ENCODE results near the gene DLK2.
A peak's percentile ranks its signal among the peaks of the same experiment; 100 is the strongest.

Gene DLK2

DNA sequence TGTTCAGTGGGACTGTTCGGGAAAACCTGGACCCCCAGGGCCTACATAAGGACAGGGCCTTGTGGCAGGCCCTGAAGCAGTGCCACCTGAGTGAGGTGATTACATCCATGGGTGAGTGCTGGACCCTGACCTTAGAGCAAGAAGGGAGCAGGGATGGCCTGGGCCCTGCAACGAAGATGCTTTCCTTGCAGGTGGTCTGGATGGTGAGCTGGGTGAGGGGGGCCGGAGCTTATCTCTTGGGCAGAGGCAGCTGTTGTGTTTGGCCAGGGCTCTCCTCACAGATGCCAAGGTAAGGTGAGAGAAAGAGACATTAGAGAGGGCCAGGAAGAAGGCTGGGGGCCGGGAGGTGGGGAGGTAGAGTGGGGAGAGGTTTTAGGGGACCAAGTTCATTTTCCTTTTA lies 6.4 kb downstream of the DLK2 start:
- Mint-ChIP-seq H3K27ac (no peak overlapping the region), H3K9me3 (no peaks in the 10 kb centered on the region), H3K4me3 (no peak overlapping the region), H3K27me3 (no peaks in the 10 kb centered on the region), H3K36me3 (peaks cover 7% of the 10 kb centered on the region), H3K4me1 (peaks cover under 1% of the 10 kb centered on the region)

DNA sequence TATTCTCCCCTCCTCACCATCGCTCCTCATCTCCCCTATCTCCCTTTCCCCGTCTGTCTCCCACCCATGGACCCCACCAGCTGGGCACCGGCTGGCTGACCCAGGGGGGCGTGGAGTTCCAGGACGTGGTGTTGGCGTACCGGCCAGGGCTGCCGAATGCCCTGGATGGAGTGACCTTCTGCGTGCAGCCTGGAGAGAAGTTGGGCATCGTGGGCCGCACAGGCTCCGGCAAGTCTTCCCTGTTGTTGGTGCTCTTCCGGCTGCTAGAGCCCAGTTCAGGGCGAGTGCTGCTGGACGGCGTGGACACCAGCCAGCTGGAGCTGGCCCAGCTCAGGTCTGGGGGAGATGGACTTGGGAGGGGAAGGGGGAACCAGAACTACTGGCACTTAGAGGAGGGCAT lies 7.7 kb downstream of the DLK2 start:
- no peaks in the 10 kb centered on the region for H3K9me3 Mint-ChIP-seq
- no peak overlapping the region for H3K4me3 Mint-ChIP-seq
- H3K36me3 Mint-ChIP-seq, result peaks cover 5% of the 10 kb centered on the region
- no peak overlapping the region for H3K27ac Mint-ChIP-seq
- no peaks in the 10 kb centered on the region for H3K4me1 Mint-ChIP-seq
- no peaks in the 10 kb centered on the region for H3K27me3 Mint-ChIP-seq

DNA sequence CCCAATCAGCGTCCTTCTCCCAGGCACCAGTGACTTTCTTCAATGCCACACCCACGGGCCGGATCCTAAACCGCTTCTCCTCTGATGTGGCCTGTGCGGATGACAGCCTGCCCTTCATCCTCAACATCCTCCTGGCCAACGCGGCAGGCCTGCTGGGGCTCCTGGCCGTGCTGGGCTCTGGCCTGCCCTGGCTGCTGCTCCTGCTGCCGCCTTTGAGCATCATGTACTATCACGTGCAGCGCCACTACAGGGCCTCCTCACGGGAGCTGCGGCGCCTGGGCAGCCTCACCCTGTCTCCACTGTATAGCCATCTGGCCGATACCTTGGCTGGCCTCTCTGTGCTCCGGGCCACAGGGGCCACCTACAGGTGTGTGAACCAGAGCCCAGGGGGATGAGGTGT lies 9.8 kb downstream of the DLK2 start:
- H3K27ac Mint-ChIP-seq, result no peak overlapping the region

DNA sequence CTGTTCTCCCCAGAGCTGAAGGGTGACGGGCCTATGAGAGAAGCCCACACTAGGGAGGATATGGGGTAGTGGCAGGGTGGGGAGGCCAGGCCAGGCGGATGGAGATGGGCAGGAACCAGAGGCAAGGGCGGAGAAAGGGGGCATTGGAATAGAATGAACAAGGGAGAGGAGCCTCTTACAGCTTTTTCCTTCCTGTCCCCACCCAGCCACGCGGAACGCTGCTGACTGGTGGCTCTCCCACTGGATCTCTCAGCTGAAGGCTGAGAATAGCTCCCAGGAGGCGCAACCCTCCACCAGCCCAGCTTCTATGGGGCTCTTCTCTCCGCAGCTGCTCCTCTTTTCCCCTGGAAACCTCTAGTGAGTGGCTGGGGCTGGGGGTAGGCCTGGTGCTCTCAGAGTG lies 10.8 kb downstream of the DLK2 start:
- H3K27ac Mint-ChIP-seq, result peak overlapping the region; percentile 17
- no peak overlapping the region for H3K4me3 Mint-ChIP-seq
- peaks cover 3% of the 10 kb centered on the region for H3K36me3 Mint-ChIP-seq

More for the DNA sequence above, 9.8 kb downstream of the DLK2 start:
- Mint-ChIP-seq H3K9me3 (no peaks in the 10 kb centered on the region), H3K27me3 (no peaks in the 10 kb centered on the region), H3K4me1 (no peaks in the 10 kb centered on the region), H3K4me3 (no peak overlapping the region), H3K36me3 (peaks cover 5% of the 10 kb centered on the region)

DNA sequence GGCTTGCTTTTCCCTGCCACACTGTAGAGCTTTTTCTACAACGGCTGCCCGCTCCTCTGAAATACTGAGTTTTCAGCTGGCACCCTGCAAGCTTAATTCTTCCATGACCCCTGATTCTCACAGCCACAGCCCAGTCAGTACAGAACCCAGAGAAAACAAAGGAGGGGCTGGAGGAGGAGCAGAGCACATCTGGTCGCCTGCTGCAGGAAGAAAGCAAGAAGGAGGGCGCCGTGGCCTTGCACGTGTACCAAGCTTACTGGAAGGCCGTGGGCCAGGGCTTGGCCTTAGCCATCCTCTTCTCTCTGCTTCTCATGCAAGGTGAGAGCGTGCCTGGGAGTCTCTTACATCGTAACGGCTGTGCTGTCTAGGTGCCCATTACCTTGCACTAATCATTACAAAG lies 11.3 kb downstream of the DLK2 start:
- H3K4me1 Mint-ChIP-seq, result no peaks in the 10 kb centered on the region
- no peak overlapping the region for H3K4me3 Mint-ChIP-seq
- H3K27me3 Mint-ChIP-seq, result no peaks in the 10 kb centered on the region
- peaks cover 3% of the 10 kb centered on the region for H3K36me3 Mint-ChIP-seq
- H3K9me3 Mint-ChIP-seq, result no peaks in the 10 kb centered on the region
- no peak overlapping the region for H3K27ac Mint-ChIP-seq

More for the DNA sequence above, 10.8 kb downstream of the DLK2 start:
- no peaks in the 10 kb centered on the region for H3K27me3 Mint-ChIP-seq
- H3K4me1 Mint-ChIP-seq, result no peaks in the 10 kb centered on the region
- H3K9me3 Mint-ChIP-seq, result no peaks in the 10 kb centered on the region

DNA sequence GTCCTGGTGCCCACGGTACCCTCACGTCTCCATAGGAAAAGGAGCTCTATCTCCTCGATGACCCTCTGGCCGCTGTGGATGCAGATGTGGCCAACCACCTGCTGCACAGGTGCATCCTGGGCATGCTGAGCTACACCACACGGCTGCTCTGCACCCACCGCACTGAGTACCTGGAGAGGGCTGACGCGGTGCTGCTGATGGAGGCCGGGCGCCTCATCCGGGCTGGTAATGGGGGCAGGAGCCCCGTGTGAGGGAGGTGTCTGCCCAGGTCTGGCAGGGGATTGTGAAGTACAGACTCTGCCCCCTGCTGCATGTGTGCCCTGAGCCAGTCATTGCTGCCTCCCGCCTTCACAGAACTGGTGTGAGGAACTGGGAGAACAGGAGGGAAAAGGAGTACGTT lies 12.4 kb downstream of the DLK2 start:
- no peaks in the 10 kb centered on the region for H3K4me1 Mint-ChIP-seq

DNA sequence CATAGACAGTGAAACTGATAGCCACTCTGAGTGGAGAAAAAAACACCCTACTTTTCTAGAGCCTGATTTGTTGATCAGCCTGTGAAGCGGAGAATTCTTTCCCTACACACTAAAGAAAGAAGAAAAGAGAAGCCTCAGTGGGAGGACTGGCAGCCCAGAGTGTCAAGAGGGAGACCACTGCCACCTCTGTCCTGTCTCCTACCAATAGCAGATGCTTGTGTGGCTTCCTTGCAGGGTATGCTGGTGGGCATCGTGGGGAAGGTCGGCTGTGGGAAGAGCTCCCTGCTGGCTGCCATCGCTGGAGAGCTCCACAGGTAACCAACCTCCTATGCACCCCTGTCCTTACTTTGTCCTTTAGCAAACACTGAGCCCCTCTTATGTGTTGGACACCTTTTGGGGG lies 17.6 kb downstream of the DLK2 start:
- Mint-ChIP-seq H3K27ac (no peak overlapping the region), H3K4me3 (no peak overlapping the region), H3K36me3 (peaks cover 4% of the 10 kb centered on the region), H3K4me1 (no peaks in the 10 kb centered on the region), H3K9me3 (no peaks in the 10 kb centered on the region), H3K27me3 (no peaks in the 10 kb centered on the region)

More for the DNA sequence above, 12.4 kb downstream of the DLK2 start:
- no peaks in the 10 kb centered on the region for H3K9me3 Mint-ChIP-seq
- no peak overlapping the region for H3K27ac Mint-ChIP-seq
- H3K36me3 Mint-ChIP-seq, result peaks cover 3% of the 10 kb centered on the region
- no peak overlapping the region for H3K4me3 Mint-ChIP-seq
- H3K27me3 Mint-ChIP-seq, result no peaks in the 10 kb centered on the region

DNA sequence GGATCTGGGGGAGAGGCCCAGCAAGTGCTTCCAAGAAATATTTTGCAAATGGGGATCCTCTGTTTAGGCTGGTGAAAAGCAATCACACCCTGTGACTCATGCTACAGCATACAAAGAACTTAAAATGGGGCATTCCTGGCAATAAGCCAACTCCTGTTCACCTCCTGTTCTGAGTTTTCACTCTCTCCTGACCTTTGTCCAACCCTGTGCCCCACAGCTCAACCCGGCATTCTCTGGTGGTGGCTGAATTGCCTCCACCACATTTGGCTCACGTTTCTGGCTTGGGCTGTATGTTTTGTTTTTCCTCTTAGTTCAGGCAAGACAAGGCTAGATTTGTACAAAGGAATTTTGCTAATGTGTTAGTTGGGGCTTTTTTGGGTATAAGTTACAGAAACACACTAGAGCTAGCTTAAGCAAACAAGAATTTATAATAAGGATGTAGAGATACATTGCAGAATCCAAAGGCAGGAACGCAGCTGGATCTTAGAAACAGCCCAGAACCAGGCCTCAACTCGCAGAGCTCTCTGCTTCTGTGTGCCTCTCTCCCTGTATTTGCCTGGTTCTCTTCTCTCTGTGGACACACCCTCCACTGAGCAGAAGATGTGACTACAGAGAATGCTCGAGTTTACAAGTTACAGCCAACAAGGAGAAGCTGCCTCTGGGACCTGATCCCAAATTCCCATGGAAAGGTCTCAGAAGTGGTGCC lies 18.6 kb downstream of the DLK2 start:
- peaks cover 6% of the 10 kb centered on the region for H3K36me3 Mint-ChIP-seq
- H3K27ac Mint-ChIP-seq, result no peak overlapping the region
- no peak overlapping the region for H3K4me3 Mint-ChIP-seq
- H3K27me3 Mint-ChIP-seq, result no peaks in the 10 kb centered on the region
- H3K9me3 Mint-ChIP-seq, result no peaks in the 10 kb centered on the region
- peaks cover 5% of the 10 kb centered on the region for H3K4me1 Mint-ChIP-seq

DNA sequence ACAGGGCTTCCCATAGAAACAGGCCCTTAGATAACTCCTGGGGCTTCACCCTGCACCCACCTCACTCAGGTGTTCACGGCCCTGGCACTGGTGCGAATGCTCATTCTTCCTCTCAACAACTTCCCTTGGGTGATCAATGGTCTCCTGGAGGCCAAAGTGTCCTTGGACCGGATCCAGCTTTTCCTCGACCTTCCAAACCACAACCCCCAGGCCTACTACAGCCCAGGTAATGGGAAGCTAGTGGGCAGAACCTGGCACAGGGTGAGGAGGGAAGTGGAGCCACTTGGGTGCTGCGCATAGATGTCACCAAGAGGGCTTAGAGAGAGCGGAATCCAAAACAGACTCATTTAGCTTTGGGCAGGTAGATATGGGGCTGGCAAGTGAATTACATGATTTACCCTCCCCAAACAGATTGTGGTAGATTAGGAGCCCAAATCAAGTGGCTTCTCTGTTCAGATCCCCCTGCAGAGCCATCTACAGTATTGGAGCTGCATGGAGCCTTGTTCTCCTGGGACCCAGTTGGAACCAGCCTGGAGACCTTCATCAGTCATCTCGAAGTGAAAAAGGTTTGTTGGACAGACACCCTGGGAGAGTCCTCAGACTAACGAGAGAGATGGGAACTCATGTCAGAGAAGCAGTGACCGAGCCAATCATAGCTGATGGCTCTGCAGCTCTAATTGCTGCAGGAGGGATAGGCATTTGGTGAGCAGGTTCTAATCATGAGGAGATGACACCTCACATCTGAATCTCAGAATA lies 19.5 kb downstream of the DLK2 start:
- no peak overlapping the region for H3K27ac Mint-ChIP-seq
- no peak overlapping the region for H3K4me3 Mint-ChIP-seq
- no peaks in the 10 kb centered on the region for H3K9me3 Mint-ChIP-seq
- peaks cover 7% of the 10 kb centered on the region for H3K4me1 Mint-ChIP-seq
- no peaks in the 10 kb centered on the region for H3K27me3 Mint-ChIP-seq
- H3K36me3 Mint-ChIP-seq, result peaks cover 6% of the 10 kb centered on the region

DNA sequence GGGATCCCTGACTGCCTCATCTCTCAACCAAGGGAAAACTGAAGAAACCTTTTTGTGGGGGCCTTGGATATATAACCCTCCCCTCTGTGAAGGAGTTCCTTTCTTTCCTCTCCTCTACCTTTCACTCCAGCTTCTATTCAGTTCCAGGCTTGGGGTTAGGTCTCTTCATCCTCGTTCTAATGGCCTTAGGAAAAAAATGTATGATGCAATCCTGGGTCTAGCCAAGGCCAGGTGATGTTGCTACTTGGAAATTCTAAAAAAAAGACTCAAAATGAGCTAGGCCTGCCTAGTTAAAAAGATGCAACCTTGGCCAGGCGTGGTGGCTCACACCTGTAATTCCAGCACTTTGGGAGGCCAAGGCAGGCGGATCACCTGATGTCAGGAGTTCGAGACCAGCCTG lies 20.4 kb downstream of the DLK2 start:
- Mint-ChIP-seq H3K4me1 (peaks cover 7% of the 10 kb centered on the region), H3K36me3 (peaks cover 6% of the 10 kb centered on the region), H3K27me3 (no peaks in the 10 kb centered on the region), H3K27ac (peak overlapping the region; percentile 4), H3K9me3 (no peaks in the 10 kb centered on the region), H3K4me3 (no peak overlapping the region)

DNA sequence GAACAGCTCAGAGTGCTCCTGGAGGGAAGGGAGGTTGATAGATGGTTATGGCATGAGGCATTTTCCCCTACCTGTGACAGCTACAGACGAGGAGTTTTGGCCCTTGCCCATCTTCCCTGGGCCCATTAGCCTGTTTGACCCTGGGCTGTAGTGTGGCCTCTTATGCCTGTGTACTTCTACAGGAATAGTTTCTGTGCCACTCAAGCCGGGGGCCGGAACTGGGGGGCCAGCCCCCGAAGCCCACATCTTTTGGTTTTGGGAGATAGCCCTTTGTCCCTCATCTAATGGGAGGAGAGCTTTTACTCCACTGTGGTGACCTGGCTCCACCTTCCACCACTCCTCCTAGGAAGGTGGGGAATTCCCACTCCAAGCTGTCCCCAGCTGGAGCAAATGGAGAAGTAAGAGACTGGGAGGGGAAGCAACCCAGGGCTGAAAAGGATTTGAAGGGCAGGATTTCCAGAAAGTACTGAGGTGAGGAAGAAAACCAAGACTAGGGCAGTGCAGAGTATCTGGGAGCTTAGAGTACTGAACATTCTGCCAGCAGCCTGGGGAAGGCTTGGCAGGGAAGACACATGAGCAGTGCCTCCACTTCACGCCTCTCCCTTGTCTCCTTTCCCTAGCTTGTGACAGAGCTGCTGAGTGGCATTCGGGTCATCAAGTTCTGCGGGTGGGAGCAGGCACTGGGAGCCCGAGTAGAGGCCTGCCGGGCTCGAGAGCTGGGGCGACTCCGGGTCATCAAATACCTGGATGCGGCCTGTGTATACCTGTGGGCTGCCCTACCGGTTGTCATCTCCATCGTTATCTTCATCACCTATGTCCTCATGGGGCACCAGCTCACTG lies 21.1 kb downstream of the DLK2 start:
- Mint-ChIP-seq H3K4me3 (no peak overlapping the region), H3K4me1 (peaks cover 7% of the 10 kb centered on the region), H3K27ac (no peak overlapping the region), H3K27me3 (no peaks in the 10 kb centered on the region), H3K9me3 (no peaks in the 10 kb centered on the region), H3K36me3 (peaks cover 6% of the 10 kb centered on the region)

DNA sequence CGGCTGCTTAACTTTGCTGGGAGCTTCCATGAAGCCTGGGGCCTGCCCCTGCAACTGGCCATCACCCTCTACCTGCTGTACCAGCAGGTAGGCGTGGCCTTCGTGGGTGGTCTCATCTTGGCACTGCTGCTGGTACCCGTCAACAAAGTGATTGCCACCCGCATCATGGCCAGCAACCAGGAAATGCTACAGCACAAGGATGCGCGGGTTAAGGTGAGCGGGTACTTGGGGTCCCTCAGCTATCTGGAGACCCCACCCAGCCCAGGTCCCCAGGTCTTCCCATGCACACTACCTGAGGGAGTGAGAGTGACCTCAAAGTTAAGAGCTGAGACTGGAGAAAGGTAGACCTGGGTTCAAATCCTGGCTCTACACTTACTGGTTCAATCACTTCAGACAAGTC lies 22.2 kb downstream of the DLK2 start:
- H3K27me3 Mint-ChIP-seq, result no peaks in the 10 kb centered on the region
- H3K4me3 Mint-ChIP-seq, result no peak overlapping the region
- H3K36me3 Mint-ChIP-seq, result peaks cover 6% of the 10 kb centered on the region
- peaks cover 17% of the 10 kb centered on the region for H3K4me1 Mint-ChIP-seq
- H3K27ac Mint-ChIP-seq, result no peak overlapping the region
- no peaks in the 10 kb centered on the region for H3K9me3 Mint-ChIP-seq

DNA sequence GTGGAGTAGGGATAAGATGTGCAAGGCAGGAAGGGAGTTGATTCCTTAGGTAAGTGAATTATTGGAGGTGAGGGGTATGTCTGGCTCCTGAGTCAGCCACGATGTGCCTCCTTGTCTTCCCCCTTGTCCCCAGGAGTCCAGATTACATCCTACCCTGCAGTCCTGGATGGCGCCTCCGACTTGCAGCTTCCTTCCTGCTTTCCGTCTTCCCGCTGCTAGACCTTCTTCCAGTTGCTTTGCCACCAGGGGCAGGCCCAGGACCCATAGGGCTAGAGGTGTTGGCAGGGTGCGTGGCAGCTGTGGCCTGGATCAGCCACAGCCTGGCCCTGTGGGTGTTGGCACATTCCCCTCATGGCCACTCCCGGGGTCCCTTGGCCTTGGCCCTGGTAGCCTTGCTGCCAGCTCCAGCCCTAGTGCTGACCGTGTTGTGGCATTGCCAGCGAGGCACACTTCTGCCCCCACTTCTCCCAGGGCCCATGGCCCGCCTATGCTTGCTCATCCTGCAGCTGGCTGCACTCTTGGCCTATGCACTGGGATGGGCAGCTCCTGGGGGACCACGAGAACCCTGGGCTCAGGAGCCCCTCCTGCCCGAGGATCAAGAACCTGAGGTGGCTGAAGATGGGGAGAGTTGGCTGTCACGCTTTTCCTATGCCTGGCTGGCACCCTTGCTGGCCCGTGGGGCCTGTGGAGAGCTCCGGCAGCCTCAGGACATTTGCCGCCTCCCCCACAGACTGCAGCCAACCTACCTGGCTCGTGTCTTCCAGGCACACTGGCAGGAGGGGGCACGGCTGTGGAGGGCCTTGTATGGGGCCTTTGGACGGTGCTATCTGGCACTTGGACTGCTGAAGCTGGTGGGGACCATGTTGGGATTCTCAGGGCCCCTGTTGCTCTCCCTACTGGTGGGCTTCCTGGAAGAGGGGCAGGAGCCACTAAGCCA lies 23.1 kb downstream of the DLK2 start:
- Mint-ChIP-seq H3K27ac (no peak overlapping the region), H3K36me3 (peaks cover 6% of the 10 kb centered on the region)

DNA sequence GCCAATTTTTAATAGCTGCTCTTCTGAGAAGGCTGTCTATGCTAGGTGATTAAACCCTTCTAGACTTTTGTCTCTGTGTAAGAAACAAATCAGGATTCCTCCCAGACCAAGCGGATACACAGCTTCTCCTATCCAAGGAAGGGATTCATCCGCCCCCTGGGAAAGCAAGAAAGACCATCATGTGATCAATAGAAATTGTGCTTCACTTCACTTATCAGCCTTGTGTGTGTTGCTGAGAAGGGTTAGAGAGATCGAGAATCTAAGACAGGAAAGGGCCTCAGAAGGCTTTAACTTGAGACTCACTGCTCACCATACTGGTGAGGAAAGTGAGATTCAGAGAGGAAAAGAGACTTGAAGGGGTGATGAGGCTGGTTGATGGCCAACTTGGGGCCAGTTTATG lies 26.5 kb downstream of the DLK2 start:
- peaks cover 2% of the 10 kb centered on the region for H3K36me3 Mint-ChIP-seq
- peak overlapping the region; percentile 97 for H3K4me3 Mint-ChIP-seq
- H3K27me3 Mint-ChIP-seq, result no peaks in the 10 kb centered on the region
- H3K9me3 Mint-ChIP-seq, result no peaks in the 10 kb centered on the region
- peak overlapping the region; percentile 97 for H3K27ac Mint-ChIP-seq
- peaks cover 24% of the 10 kb centered on the region for H3K4me1 Mint-ChIP-seq

More for the DNA sequence above, 23.1 kb downstream of the DLK2 start:
- Mint-ChIP-seq H3K27me3 (no peaks in the 10 kb centered on the region), H3K4me3 (no peak overlapping the region), H3K4me1 (peaks cover 20% of the 10 kb centered on the region), H3K9me3 (no peaks in the 10 kb centered on the region)

DNA sequence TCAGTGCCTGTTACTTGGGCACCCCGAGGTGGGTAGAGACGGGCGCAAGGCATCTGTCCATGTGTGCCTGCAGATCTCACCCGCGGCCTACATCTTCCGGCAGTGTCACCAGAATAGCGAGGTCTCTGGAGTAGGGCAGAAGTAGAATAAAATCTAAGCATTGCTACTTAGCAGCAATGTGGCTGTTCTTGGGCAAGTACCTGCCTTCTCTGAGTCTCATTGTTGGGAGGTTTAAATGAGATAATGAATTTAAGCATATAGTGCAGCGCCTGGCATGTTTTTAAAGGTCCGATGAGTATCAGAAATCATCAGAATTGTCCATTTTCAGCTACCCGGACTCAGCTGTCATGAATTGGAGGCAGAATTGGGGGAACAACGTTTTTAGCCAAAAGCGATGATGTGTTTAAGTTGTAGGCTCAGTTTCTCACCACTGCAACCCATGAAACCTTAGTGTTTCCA lies 27.2 kb downstream of the DLK2 start:
- H3K4me3 Mint-ChIP-seq, result peak overlapping the region; percentile 97
- no peaks in the 10 kb centered on the region for H3K27me3 Mint-ChIP-seq
- peaks cover 2% of the 10 kb centered on the region for H3K36me3 Mint-ChIP-seq
- H3K4me1 Mint-ChIP-seq, result peaks cover 24% of the 10 kb centered on the region
- peak overlapping the region; percentile 97 for H3K27ac Mint-ChIP-seq
- H3K9me3 Mint-ChIP-seq, result no peaks in the 10 kb centered on the region
